Left renal cortex interstitium (tissue), 4 donors: ENCODE results near the gene VPS13D. TPM values are rescaled to one million over a fixed set of nuclear protein-coding genes. Genes with fewer than 3 reads are reported as not detected.

Experiments used
- polyA plus RNA-seq, 4 donors: library from polyadenylated mRNA; unstranded; fragments of 120-200 nt; gene quantifications; one replicate each; pipeline ENCODE4 v1.2.1, GENCODE V29; 2013; ENCODE audit not compliant: insufficient read length in 4 of 4

Gene VPS13D
- polyA plus RNA-seq, 4 donors = 21.8 to 32.3 (median 27.6) TPM

Other genes starting within 250 kb of the VPS13D start
- gene MFN2, start 249.6 kb upstream of the VPS13D start, polyA plus RNA-seq = 10 to 100 TPM; 61.6 to 70.2 (median 65.5) TPM
- gene MIIP, start 210.5 kb upstream of the VPS13D start, polyA plus RNA-seq = 10 to 100 TPM; 20.9 to 37.9 (median 31.9) TPM
- under 1 TPM; 0.28 to 0.92 (median 0.66) TPM for gene TNFRSF8, start 166.7 kb upstream of the VPS13D start, polyA plus RNA-seq
- 1 to 10 TPM; 5.9 to 7.7 (median 6.7) TPM for gene TNFRSF1B, start 63.0 kb upstream of the VPS13D start, polyA plus RNA-seq